ENCODE data around the gene RSPH6A.

RSPH6A gene

DNA sequence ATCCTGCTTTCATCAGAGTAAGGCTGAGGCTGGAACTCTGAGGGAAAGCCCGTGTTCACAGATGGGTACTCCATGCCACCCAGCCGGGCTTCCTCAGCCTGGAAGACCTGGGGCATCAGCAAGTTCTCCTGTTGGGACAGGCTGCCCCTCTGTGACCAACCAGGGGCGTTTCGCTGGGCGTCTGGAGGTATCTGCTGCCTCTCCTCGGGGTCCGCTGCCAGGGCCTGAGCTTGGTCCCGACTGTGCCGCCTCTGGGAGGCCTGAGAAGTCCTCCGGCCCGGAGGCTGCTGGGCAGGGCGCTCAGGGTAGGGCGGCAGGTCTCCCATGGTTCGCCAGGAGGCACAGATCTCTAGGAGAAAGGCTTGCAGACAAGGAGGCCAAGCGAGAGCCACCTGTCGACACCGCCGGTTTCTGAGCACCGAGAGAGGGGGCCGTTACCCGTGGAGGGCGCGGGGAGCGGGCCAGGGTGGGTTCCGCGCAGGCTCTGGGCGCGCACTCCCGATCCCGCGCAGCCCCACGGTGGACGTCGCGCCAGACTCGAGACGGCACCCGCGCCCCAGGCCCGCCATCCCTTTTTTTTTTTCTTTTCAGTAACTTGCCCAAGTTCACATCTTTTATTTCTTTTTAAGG lies at the start of gene RSPH6A:
TSS of gene RSPH6A (minus strand) at position 458 of the 630 bp plus-strand sequence. CDS start at position 326, 132 bp downstream.
- Mint-ChIP-seq H3K9me3 (no peaks in the 10 kb centered on the region), H3K4me3 (no peak within 1 kb of the TSS), H3K4me1 (ENCODE audit: low read depth) (peaks cover 7% of the 10 kb centered on the region), H3K27ac (no peak within 1 kb of the TSS), H3K27me3 (peaks cover 10% of the 10 kb centered on the region), H3K36me3 (ENCODE audit: low read depth) (peaks cover 4% of the 10 kb centered on the region)

DNA sequence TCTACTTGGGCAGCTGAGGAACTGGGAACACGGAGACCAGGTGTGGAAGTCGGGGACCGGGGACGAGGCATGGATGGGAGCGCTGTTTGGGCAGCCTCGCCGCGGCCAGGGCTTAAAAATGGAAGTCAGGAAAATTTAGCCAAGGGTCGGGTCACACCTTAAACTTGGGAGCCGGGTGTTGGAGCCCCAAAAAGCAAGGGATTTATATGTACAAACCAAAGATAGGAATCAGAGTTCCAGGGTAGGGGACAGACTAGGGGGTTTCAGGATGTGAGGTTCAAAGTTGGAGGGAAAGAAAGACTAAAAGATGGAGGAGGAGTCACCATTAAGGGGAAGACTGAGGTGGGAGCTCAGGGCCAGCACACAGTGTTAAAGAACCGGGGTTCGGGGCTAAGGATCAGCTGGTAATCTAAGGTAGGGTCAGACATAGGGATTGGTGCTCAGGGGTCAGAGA lies 49.5 kb upstream of the RSPH6A start:
- peaks cover 30% of the 10 kb centered on the region for H3K4me1 Mint-ChIP-seq (ENCODE audit: low read depth)
- peaks cover 9% of the 10 kb centered on the region for H3K36me3 Mint-ChIP-seq (ENCODE audit: low read depth)
- peak overlapping the region; percentile 62 for H3K4me3 Mint-ChIP-seq
- H3K27me3 Mint-ChIP-seq, result peaks cover 30% of the 10 kb centered on the region
- no peaks in the 10 kb centered on the region for H3K9me3 Mint-ChIP-seq
- H3K27ac Mint-ChIP-seq, result no peak overlapping the region

DNA sequence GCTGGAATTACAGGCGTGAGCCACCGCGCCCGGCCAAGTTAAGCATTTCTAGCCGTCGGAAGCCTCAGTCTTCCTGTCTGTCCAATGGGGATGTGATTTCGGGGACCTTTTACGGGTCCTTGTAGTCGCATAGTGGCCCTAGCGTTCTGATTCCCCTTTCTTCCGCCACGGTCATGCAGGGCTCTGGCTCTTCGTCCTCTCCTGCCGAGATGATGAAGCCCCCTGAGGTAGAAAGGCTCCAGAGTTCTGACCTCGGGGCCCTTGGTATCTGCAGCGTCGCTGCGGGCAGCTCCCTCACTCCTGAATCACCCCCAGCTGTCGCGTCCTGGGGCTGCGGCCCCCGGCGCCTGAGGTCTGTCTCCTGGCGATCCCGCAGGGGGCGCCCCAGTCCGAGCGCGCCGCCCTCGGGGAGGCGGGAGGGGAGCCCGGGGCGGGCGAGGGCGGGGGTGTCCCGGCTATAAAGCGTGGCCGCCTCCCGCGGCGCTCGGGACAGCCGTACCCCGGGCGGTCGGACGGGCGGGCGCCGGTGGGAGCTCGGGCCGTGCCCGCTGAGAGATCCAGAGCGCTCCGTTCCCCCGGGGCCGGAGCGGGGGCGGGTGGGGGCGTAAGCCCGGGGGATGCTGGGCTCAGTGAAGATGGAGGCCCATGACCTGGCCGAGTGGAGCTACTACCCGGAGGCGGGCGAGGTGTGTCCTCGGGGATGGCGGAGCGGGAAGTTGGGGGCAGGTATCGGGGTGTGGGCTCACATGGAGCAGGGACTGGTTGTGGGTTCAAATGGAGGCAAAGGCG lies 48.9 kb upstream of the RSPH6A start, which contains the start of gene FOXA3:
TSS of gene FOXA3 (plus strand) at position 487 of the 789 bp plus-strand sequence. CDS start at position 618, 131 bp downstream.
- Mint-ChIP-seq H3K9me3 (no peaks in the 10 kb centered on the region), H3K27ac (peak within 1 kb of the TSS; percentile 99), H3K27me3 (peaks cover 30% of the 10 kb centered on the region), H3K4me3 (peak within 1 kb of the TSS; percentile 95), H3K4me1 (ENCODE audit: low read depth) (peaks cover 30% of the 10 kb centered on the region), H3K36me3 (ENCODE audit: low read depth) (peaks cover 16% of the 10 kb centered on the region)

DNA sequence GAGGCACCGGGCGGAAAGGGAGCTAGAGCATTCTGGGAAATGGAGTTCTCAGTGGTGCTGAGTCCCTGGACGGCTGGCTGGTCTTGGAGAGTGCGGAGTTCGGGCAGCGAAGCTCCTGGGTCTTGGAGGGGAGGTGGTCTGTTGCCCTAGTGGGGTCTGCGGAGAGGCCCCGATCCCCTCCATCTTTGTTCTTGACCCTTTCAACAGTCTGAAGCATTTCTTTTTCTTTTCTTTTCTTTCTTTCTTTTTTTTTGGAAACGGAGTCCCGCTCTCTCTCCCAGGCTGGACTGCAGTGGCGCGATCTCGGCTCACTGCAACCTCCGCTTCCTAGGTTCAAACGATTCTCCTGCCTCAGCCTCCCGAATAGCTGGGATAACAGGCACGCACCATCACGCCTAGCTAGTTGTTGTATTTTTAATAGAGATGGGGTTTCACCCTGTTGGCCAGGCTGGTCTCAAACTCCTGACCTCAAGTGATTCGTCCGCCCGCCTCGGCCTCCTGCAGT lies 48.3 kb upstream of the RSPH6A start:
- peak overlapping the region; percentile 99 for H3K27ac Mint-ChIP-seq
- peaks cover 30% of the 10 kb centered on the region for H3K4me1 Mint-ChIP-seq (ENCODE audit: low read depth)
- peak overlapping the region; percentile 95 for H3K4me3 Mint-ChIP-seq
- H3K9me3 Mint-ChIP-seq, result no peaks in the 10 kb centered on the region
- peaks cover 22% of the 10 kb centered on the region for H3K36me3 Mint-ChIP-seq (ENCODE audit: low read depth)
- H3K27me3 Mint-ChIP-seq, result peaks cover 30% of the 10 kb centered on the region

GRCh38 chr19:45862564-45863334 lies 47.6 kb upstream of the RSPH6A start, which contains the start of gene SYMPK:
Gene SYMPK, minus strand, starts transcription at chr19:45863147. Its CDS starts 8,652 bp downstream, at chr19:45854495.
- no peaks in the 10 kb centered on the region for H3K9me3 Mint-ChIP-seq
- H3K4me1 Mint-ChIP-seq (ENCODE audit: low read depth), result peaks cover 30% of the 10 kb centered on the region
- peak within 1 kb of the TSS; percentile 95 for H3K4me3 Mint-ChIP-seq
- peak within 1 kb of the TSS; percentile 99 for H3K27ac Mint-ChIP-seq
- peaks cover 30% of the 10 kb centered on the region for H3K27me3 Mint-ChIP-seq
- peaks cover 28% of the 10 kb centered on the region for H3K36me3 Mint-ChIP-seq (ENCODE audit: low read depth)

- Mint-ChIP-seq H3K9me3 (no peaks in the 10 kb centered on the region), H3K27ac (peak overlapping the region; percentile 99), H3K27me3 (peaks cover 30% of the 10 kb centered on the region), H3K36me3 (ENCODE audit: low read depth) (peaks cover 28% of the 10 kb centered on the region), H3K4me1 (ENCODE audit: low read depth) (peaks cover 30% of the 10 kb centered on the region), H3K4me3 (peak overlapping the region; percentile 95)
Observed at GRCh38 chr19:45862271-45862563, 47.1 kb upstream of the RSPH6A start.

- Mint-ChIP-seq H3K27ac (peak overlapping the region; percentile 32), H3K27me3 (peaks cover 23% of the 10 kb centered on the region), H3K4me3 (peak overlapping the region; percentile 95), H3K36me3 (ENCODE audit: low read depth) (peaks cover 33% of the 10 kb centered on the region), H3K9me3 (no peaks in the 10 kb centered on the region), H3K4me1 (ENCODE audit: low read depth) (peaks cover 30% of the 10 kb centered on the region)
Observed at GRCh38 chr19:45860359-45861259, 45.5 kb upstream of the RSPH6A start.

DNA sequence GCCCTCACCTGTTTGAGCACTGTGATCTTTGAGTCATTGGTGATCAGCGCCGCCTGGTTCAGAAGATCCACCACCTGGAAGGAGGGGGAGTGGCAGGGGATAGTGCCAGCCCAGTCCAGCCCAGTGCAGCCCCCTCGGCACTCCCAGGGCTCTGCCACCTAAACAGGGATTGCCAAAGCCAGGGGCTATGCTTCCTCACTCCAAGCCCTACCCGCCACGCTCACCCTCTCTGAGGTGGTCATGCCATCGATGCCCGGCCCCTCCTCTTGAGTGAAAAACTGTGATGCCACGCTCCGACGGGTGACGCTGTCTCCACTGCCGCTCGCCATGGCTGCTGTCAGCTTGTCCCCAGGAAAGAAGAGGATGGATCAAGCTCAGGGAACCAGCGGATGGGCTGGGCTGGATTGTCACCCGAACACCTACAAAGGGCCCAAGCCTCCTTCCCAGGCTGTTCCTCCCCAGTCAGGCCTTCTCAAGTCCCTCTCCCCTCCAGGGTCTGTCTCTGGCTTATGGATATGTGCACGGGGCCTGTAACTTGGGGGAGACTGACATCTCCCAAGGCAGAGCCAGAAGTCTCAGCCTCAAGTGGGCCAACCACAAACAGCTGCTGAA lies 39.2 kb upstream of the RSPH6A start:
- no peak overlapping the region for H3K27ac Mint-ChIP-seq

GRCh38 chr19:45852983-45853382 lies 37.9 kb upstream of the RSPH6A start:
- no peaks in the 10 kb centered on the region for H3K4me1 Mint-ChIP-seq (ENCODE audit: low read depth)
- H3K9me3 Mint-ChIP-seq, result no peaks in the 10 kb centered on the region
- peaks cover 50% of the 10 kb centered on the region for H3K36me3 Mint-ChIP-seq (ENCODE audit: low read depth)
- H3K4me3 Mint-ChIP-seq, result no peak overlapping the region
- no peak overlapping the region for H3K27ac Mint-ChIP-seq
- no peaks in the 10 kb centered on the region for H3K27me3 Mint-ChIP-seq

More for the DNA sequence above, 39.2 kb upstream of the RSPH6A start:
- no peaks in the 10 kb centered on the region for H3K4me1 Mint-ChIP-seq (ENCODE audit: low read depth)
- H3K9me3 Mint-ChIP-seq, result no peaks in the 10 kb centered on the region
- no peaks in the 10 kb centered on the region for H3K27me3 Mint-ChIP-seq
- peaks cover 55% of the 10 kb centered on the region for H3K36me3 Mint-ChIP-seq (ENCODE audit: low read depth)
- no peak overlapping the region for H3K4me3 Mint-ChIP-seq

- H3K27ac Mint-ChIP-seq, result no peak overlapping the region
- H3K4me3 Mint-ChIP-seq, result no peak overlapping the region
- peaks cover 56% of the 10 kb centered on the region for H3K36me3 Mint-ChIP-seq (ENCODE audit: low read depth)
- H3K27me3 Mint-ChIP-seq, result no peaks in the 10 kb centered on the region
- no peaks in the 10 kb centered on the region for H3K4me1 Mint-ChIP-seq (ENCODE audit: low read depth)
- no peaks in the 10 kb centered on the region for H3K9me3 Mint-ChIP-seq
Observed at GRCh38 chr19:45852145-45852750, 37.1 kb upstream of the RSPH6A start.

GRCh38 chr19:45848922-45849321 lies 33.8 kb upstream of the RSPH6A start:
- Mint-ChIP-seq H3K4me1 (ENCODE audit: low read depth) (no peaks in the 10 kb centered on the region), H3K9me3 (no peaks in the 10 kb centered on the region), H3K36me3 (ENCODE audit: low read depth) (peaks cover 64% of the 10 kb centered on the region), H3K27me3 (no peaks in the 10 kb centered on the region), H3K4me3 (no peak overlapping the region), H3K27ac (no peak overlapping the region)

- H3K4me1 Mint-ChIP-seq (ENCODE audit: low read depth), result no peaks in the 10 kb centered on the region
- no peaks in the 10 kb centered on the region for H3K27me3 Mint-ChIP-seq
Observed at GRCh38 chr19:45847663-45848062, 32.6 kb upstream of the RSPH6A start.

GRCh38 chr19:45842198-45842597 lies 27.1 kb upstream of the RSPH6A start:
- H3K27ac Mint-ChIP-seq, result no peak overlapping the region
- H3K4me3 Mint-ChIP-seq, result no peak overlapping the region
- H3K36me3 Mint-ChIP-seq (ENCODE audit: low read depth), result peaks cover 78% of the 10 kb centered on the region

More at GRCh38 chr19:45847663-45848062, 32.6 kb upstream of the RSPH6A start:
- Mint-ChIP-seq H3K27ac (peak overlapping the region; percentile 26), H3K36me3 (ENCODE audit: low read depth) (peaks cover 69% of the 10 kb centered on the region), H3K4me3 (no peak overlapping the region), H3K9me3 (no peaks in the 10 kb centered on the region)

More at GRCh38 chr19:45842198-45842597, 27.1 kb upstream of the RSPH6A start:
- Mint-ChIP-seq H3K27me3 (no peaks in the 10 kb centered on the region), H3K9me3 (no peaks in the 10 kb centered on the region), H3K4me1 (ENCODE audit: low read depth) (no peaks in the 10 kb centered on the region)
